Neuronal stem cell (in vitro differentiated cells): Measurements from ENCODE around the gene SWAP70.

ENCODE experiments used
- DNase-seq: peaks from one replicate; pipeline ENCODE4 v3.0.0-alpha.2; 2013; ENCODE audit warnings: low spot score
- H2AFZ ChIP-seq: one replicate; pipeline ENCODE4 v1.6.1; 2013; ENCODE audit warnings: mild to moderate bottlenecking, low read length, inconsistent platforms
- H2AK5ac ChIP-seq: 2 replicates; pipeline ENCODE4 v1.6.1; 2013; ENCODE audit warnings: low read depth, mild to moderate bottlenecking, inconsistent platforms, low read length, moderate library complexity, mixed read lengths
- H2BK120ac ChIP-seq: 2 replicates; pipeline ENCODE4 v1.6.1; 2013; ENCODE audit warnings: low read depth, mild to moderate bottlenecking, inconsistent platforms, low read length, moderate library complexity, mixed read lengths
- H2BK12ac ChIP-seq: one replicate; pipeline ENCODE4 v1.6.1; 2013; ENCODE audit warnings: low read length, inconsistent platforms
- H2BK15ac ChIP-seq: 2 replicates; pipeline ENCODE4 v1.6.1; 2013; ENCODE audit warnings: mild to moderate bottlenecking, low read length, inconsistent platforms, mixed read lengths
- H2BK5ac ChIP-seq: one replicate; pipeline ENCODE4 v1.6.1; 2013; ENCODE audit warnings: inconsistent platforms, mild to moderate bottlenecking, low read length, moderate library complexity
- H3K14ac ChIP-seq: one replicate; pipeline ENCODE4 v1.6.1; 2013; ENCODE audit warnings: low read length, inconsistent platforms
- H3K18ac ChIP-seq: 2 replicates; pipeline ENCODE4 v1.6.1; 2013; ENCODE audit warnings: low read length, inconsistent platforms
- H3K23ac ChIP-seq: 2 replicates; pipeline ENCODE4 v1.6.1; 2013; ENCODE audit warnings: low read depth, mild to moderate bottlenecking, mixed read lengths, low read length, inconsistent platforms; ENCODE audit not compliant: poor library complexity
- H3K27ac ChIP-seq: replicated peaks from 3 replicates; pipeline ENCODE4 v1.5.1; 2013; ENCODE audit warnings: low read length, inconsistent platforms
- H3K27me3 ChIP-seq, 3 experiments: 2 replicates each; pipeline ENCODE4 v1.6.1; 2013; ENCODE audit warnings: low read length in 3 of 3, mild to moderate bottlenecking in 2 of 3, inconsistent platforms in 1 of 3, low read depth in 1 of 3, mixed read lengths in 1 of 3, moderate library complexity in 1 of 3; ENCODE audit not compliant: control insufficient read depth in 3 of 3, insufficient read depth in 3 of 3
- H3K36me3 ChIP-seq, 2 donors: replicated peaks in 1 of 2; 2 replicates each; pipeline ENCODE4 v1.6.1; 2013; ENCODE audit warnings: low read length in 2 of 2; ENCODE audit not compliant: control insufficient read depth in 2 of 2, insufficient read depth in 2 of 2
- H3K4ac ChIP-seq: 2 replicates; pipeline ENCODE4 v1.6.1; 2013; ENCODE audit warnings: inconsistent platforms, mild to moderate bottlenecking, low read length, moderate library complexity
- H3K4me1 ChIP-seq, 2 donors: 1 replicate in 1 of 2; 2 replicates in 1 of 2; pipeline ENCODE4 v1.6.1; 2013; ENCODE audit warnings: low read length in 2 of 2, low read depth in 1 of 2; ENCODE audit not compliant: control insufficient read depth in 2 of 2, insufficient read depth in 1 of 2
- H3K4me2 ChIP-seq: one replicate; pipeline ENCODE4 v1.6.1; 2013; ENCODE audit warnings: mild to moderate bottlenecking, low read length, inconsistent platforms; ENCODE audit not compliant: insufficient read depth, poor library complexity, severe bottlenecking
- H3K4me3 ChIP-seq, 2 donors: 2 replicates each; pipeline ENCODE4 v1.5.1; 2013; ENCODE audit warnings: low read length in 2 of 2, mild to moderate bottlenecking in 2 of 2, inconsistent platforms in 1 of 2, moderate library complexity in 1 of 2
- H3K79me1 ChIP-seq: one replicate; pipeline ENCODE4 v1.6.1; 2013; ENCODE audit warnings: low read depth, mild to moderate bottlenecking, inconsistent platforms, low read length, moderate library complexity
- H3K9ac ChIP-seq: one replicate; pipeline ENCODE4 v1.6.1; 2013; ENCODE audit warnings: mild to moderate bottlenecking, low read depth, low read length, inconsistent platforms; ENCODE audit not compliant: poor library complexity
- H3K9me3 ChIP-seq, 2 donors: replicated peaks in 1 of 2; 2 replicates each; pipeline versions ENCODE3 to v1.6.1; 2013; ENCODE audit warnings: low read length in 2 of 2, mild to moderate bottlenecking in 2 of 2, inconsistent platforms in 1 of 2, low read depth in 1 of 2, mixed read lengths in 1 of 2, moderate library complexity in 1 of 2; ENCODE audit not compliant: control insufficient read depth in 2 of 2, insufficient read depth in 1 of 2
- H4K8ac ChIP-seq: one replicate; pipeline ENCODE4 v1.6.1; 2013; ENCODE audit warnings: low read depth, mild to moderate bottlenecking, inconsistent platforms, low read length, moderate library complexity
- H4K91ac ChIP-seq: one replicate; pipeline ENCODE4 v1.6.1; 2013; ENCODE audit warnings: low read length, low read depth, mild to moderate bottlenecking, inconsistent platforms; ENCODE audit not compliant: poor library complexity
- WGBS, 2 donors: extraction: QIAGEN DNeasy Blood & Tissue Kit; methylation state at CpG; one replicate each; pipeline ENCODE4 v1.1.7; 2013; ENCODE audit warnings: missing lambda C conversion rate in 2 of 2, mixed read lengths in 1 of 2; ENCODE audit not compliant: insufficient read length in 2 of 2, insufficient replicate concordance in 1 of 2; ENCODE audit errors: extremely low coverage in 2 of 2; 5-methylcytosine and 5-hydroxymethylcytosine counted together

SWAP70 gene

GRCh38 chr11:9796266-9796665 lies 132.4 kb downstream of the SWAP70 start:
- Histone ChIP-seq H2AFZ (no peak overlapping the region), H3K4me1 (peaks cover 0 to 2% of the 10 kb centered on the region in 2 donors), H2AK5ac (no peak overlapping the region), H3K18ac (no peak overlapping the region), H3K79me1 (no peaks in the 10 kb centered on the region), H3K9me3 (peaks cover 0 to 2% of the 10 kb centered on the region in 2 donors), H3K27ac (no peak overlapping the region), H2BK12ac (no peak overlapping the region), H3K27me3 (no peaks in the 10 kb centered on the region), H3K36me3 (peaks cover 2 to 14% of the 10 kb centered on the region in 2 donors), H4K8ac (no peak overlapping the region), H2BK5ac (no peak overlapping the region), H2BK15ac (no peak overlapping the region), H3K9ac (no peak overlapping the region), H3K4ac (no peak overlapping the region), H3K4me2 (no peak overlapping the region), H3K14ac (no peak overlapping the region), H4K91ac (no peak overlapping the region), H3K23ac (no peak overlapping the region), H2BK120ac (no peak overlapping the region), H3K4me3 (no peak overlapping the region)
- DNase-seq, result no peak

- Histone ChIP-seq H3K23ac (no peak overlapping the region), H4K8ac (no peak overlapping the region), H3K4me1 (peaks cover 0 to 2% of the 10 kb centered on the region in 2 donors), H4K91ac (no peak overlapping the region), H2AK5ac (no peak overlapping the region), H3K18ac (no peak overlapping the region), H2BK120ac (no peak overlapping the region), H3K9ac (no peak overlapping the region), H3K27ac (no peak overlapping the region), H2BK15ac (no peak overlapping the region), H3K9me3 (peaks cover 0 to 2% of the 10 kb centered on the region in 2 donors), H3K14ac (no peak overlapping the region), H3K36me3 (peaks cover 2 to 14% of the 10 kb centered on the region in 2 donors), H2BK12ac (no peak overlapping the region), H2AFZ (no peak overlapping the region), H3K4me2 (no peak overlapping the region), H3K4ac (no peak overlapping the region), H3K79me1 (no peaks in the 10 kb centered on the region), H3K27me3 (no peaks in the 10 kb centered on the region), H3K4me3 (no peak overlapping the region), H2BK5ac (no peak overlapping the region)
- no CpG with 5 or more reads among the region's 5 CpGs for WGBS, 2 donors
- no peak for DNase-seq
These were observed 133.0 kb downstream of the SWAP70 start for GRCh38 chr11:9796854-9797253.

- no CpG with 5 or more reads among the region's 4 CpGs for WGBS, 2 donors
- Histone ChIP-seq H3K27me3 (no peaks in the 10 kb centered on the region), H2BK15ac (no peak overlapping the region), H3K4me1 (peaks cover 2% of the 10 kb centered on the region in 2 donors), H3K27ac (no peak overlapping the region), H4K8ac (no peak overlapping the region), H3K36me3 (peaks cover 2 to 13% of the 10 kb centered on the region in 2 donors), H2BK5ac (no peak overlapping the region), H2AFZ (no peak overlapping the region), H3K18ac (no peak overlapping the region), H3K4ac (no peak overlapping the region), H2BK120ac (no peak overlapping the region), H3K23ac (no peak overlapping the region), H3K14ac (no peak overlapping the region), H4K91ac (no peak overlapping the region), H3K9ac (no peak overlapping the region), H2AK5ac (no peak overlapping the region), H2BK12ac (no peak overlapping the region), H3K9me3 (peaks cover 0 to 2% of the 10 kb centered on the region in 2 donors), H3K4me2 (no peak overlapping the region), H3K4me3 (no peak overlapping the region), H3K79me1 (no peaks in the 10 kb centered on the region)
- DNase-seq, result no peak
These were observed 133.4 kb downstream of the SWAP70 start for GRCh38 chr11:9797300-9797699.

- Histone ChIP-seq H3K27me3 (no peaks in the 10 kb centered on the region), H2BK12ac (no peak overlapping the region), H3K36me3 (peaks cover 0 to 6% of the 10 kb centered on the region in 2 donors), H2AFZ (no peak overlapping the region), H4K8ac (no peak overlapping the region), H2BK5ac (no peak overlapping the region), H2AK5ac (no peak overlapping the region), H3K9me3 (peaks cover 0 to 2% of the 10 kb centered on the region in 2 donors), H3K14ac (no peak overlapping the region), H2BK120ac (no peak overlapping the region), H3K18ac (no peak overlapping the region), H3K4ac (no peak overlapping the region), H3K79me1 (no peaks in the 10 kb centered on the region), H3K23ac (no peak overlapping the region), H3K4me2 (no peak overlapping the region), H2BK15ac (no peak overlapping the region), H4K91ac (no peak overlapping the region), H3K4me3 (no peak overlapping the region), H3K4me1 (peaks cover 3 to 7% of the 10 kb centered on the region in 2 donors), H3K9ac (no peak overlapping the region), H3K27ac (no peak overlapping the region)
- no CpG with 5 or more reads among the region's 3 CpGs for WGBS, 2 donors
- no peak for DNase-seq
These were observed 136.0 kb downstream of the SWAP70 start for GRCh38 chr11:9799886-9800285.
